HAP-1 (cell line): ENCODE data around the gene SNRNP200.
"Not testable (repeated sequence)": the region's sequence is repeated elsewhere in the genome, so short reads cannot be mapped to it uniquely, and the experiment has no call there.

Source experiments
- DNase-seq, 2 experiments: peaks; one replicate each; pipeline ENCODE4 v3.0.0-alpha.2; 2016 to 2020; ENCODE audit warnings: low spot score in 2 of 2
- H3K27me3 ChIP-seq: fragments of 250-450 bp; sonication (Bioruptor Pico); 2 replicates; pipeline ENCODE4 v1.5.1; 2020; ENCODE audit warnings: low read depth, mild to moderate bottlenecking, moderate library complexity
- H3K36me3 ChIP-seq: fragments of 250-450 bp; sonication (Bioruptor Pico); replicated peaks from 2 replicates; pipeline ENCODE4 v1.5.1; 2020; ENCODE audit warnings: mild to moderate bottlenecking
- H3K4me1 ChIP-seq: fragments of 250-450 bp; sonication (Bioruptor Pico); 2 replicates; pipeline ENCODE4 v1.5.1; 2020; ENCODE audit warnings: mild to moderate bottlenecking
- H3K4me3 ChIP-seq: fragments of 250-450 bp; sonication (Bioruptor Pico); 2 replicates; pipeline ENCODE4 v1.5.1; 2020; ENCODE audit warnings: mild to moderate bottlenecking, moderate library complexity
- H3K9me3 ChIP-seq: fragments of 250-450 bp; sonication (Bioruptor Pico); 2 replicates; pipeline ENCODE4 v1.5.1; 2020; ENCODE audit warnings: mild to moderate bottlenecking, moderate library complexity
- in situ Hi-C: fragments of 300-500 bp; cut with MboI; formaldehyde crosslinking; loops from 3 replicates; pipeline ENCODE4 v1.14.3; 2020; ENCODE audit warnings: low sequenced_read_pairs, inconsistent platforms, mixed read lengths

SNRNP200 gene

DNA sequence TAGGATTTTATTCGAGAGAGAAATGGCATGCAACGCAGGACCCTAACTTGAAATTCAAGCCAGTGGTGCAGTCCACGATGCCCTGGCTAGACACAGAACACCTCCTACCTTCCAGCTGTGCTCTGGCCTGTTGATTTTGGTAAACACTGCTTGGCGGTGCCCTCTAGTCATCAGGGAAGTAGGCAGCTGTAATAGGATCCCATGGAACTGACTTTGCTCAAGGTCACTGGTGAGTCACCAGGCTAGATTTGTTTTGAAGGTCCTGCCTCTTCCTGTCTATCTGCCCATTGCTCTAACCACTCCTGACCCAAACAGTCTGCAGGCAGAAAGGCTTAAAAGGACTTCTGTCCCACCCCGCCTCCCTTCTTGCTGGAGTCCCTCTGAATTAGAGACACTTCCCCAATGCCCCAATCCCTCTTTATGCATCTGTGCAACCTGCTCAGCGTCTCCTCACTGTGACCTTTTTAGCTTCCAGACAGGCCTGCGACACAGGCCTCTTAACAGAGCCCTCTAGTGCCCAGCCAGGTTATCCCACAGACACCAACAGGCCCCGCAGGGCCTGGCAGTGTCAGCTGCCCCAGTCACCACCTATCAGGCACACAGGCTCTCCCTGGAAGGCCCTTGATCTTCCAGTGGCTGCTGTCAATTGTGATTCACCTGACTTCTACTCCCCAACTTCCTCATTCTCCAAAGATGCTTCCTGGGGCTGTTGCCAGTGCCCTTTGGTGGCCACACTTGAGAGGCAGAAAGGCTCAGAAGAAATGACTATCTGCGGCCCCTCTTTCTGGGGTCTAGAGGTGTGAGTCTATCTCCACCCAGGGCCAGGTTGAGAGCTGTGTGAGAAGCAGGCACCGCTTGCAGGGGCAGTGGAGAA, 44.7 kb downstream of the SNRNP200 start:
- H3K27me3 ChIP-seq = no peaks in the 10 kb centered on the region
- in situ Hi-C loops = loop anchor here (5.0 kb wide), 1 partner anchor 58 kb away; no protein-coding TSS in a partner anchor
- H3K36me3 ChIP-seq = peaks cover 25% of the 10 kb centered on the region
- DNase-seq = peak; percentile 15 to 58
- H3K9me3 ChIP-seq = no peaks in the 10 kb centered on the region
- no peak overlapping the region for H3K4me3 ChIP-seq
- H3K4me1 ChIP-seq = peaks cover 12% of the 10 kb centered on the region

GRCh38 chr2:96259497-96259921, 45.8 kb downstream of the SNRNP200 start:
- no peak for DNase-seq
- peaks cover 9% of the 10 kb centered on the region for H3K4me1 ChIP-seq
- peaks cover 31% of the 10 kb centered on the region for H3K36me3 ChIP-seq
- no peak overlapping the region for H3K4me3 ChIP-seq
- H3K27me3 ChIP-seq = no peaks in the 10 kb centered on the region
- in situ Hi-C loops = no loop called here
- H3K9me3 ChIP-seq = no peaks in the 10 kb centered on the region

- Histone ChIP-seq H3K36me3 (peaks cover 26% of the 10 kb centered on the region), H3K9me3 (no peaks in the 10 kb centered on the region), H3K27me3 (no peaks in the 10 kb centered on the region), H3K4me1 (peaks cover 3% of the 10 kb centered on the region), H3K4me3 (no peak overlapping the region)
- in situ Hi-C loops = no loop called here
- DNase-seq = no peak
These were observed 47.0 kb downstream of the SNRNP200 start for GRCh38 chr2:96258166-96259022.

- H3K9me3 ChIP-seq, DNase-seq, H3K4me3 ChIP-seq, H3K4me1 ChIP-seq, H3K27me3 ChIP-seq, in situ Hi-C loops: not testable (repeated sequence)
- H3K36me3 ChIP-seq = peaks cover 30% of the 10 kb centered on the region
These were observed 47.6 kb downstream of the SNRNP200 start for GRCh38 chr2:96257744-96258143.

- Histone ChIP-seq H3K9me3 (no peaks in the 10 kb centered on the region), H3K27me3 (no peaks in the 10 kb centered on the region), H3K4me3 (no peak overlapping the region), H3K36me3 (peaks cover 39% of the 10 kb centered on the region), H3K4me1 (peaks cover 3% of the 10 kb centered on the region)
- no peak for DNase-seq
- in situ Hi-C loops = no loop called here
These were observed 48.7 kb downstream of the SNRNP200 start for GRCh38 chr2:96256611-96257113.

- no peak for DNase-seq
- peaks cover 28% of the 10 kb centered on the region for H3K36me3 ChIP-seq
- H3K4me3 ChIP-seq = no peak overlapping the region
- in situ Hi-C loops = no loop called here
- H3K9me3 ChIP-seq = no peaks in the 10 kb centered on the region
- no peaks in the 10 kb centered on the region for H3K27me3 ChIP-seq
- no peaks in the 10 kb centered on the region for H3K4me1 ChIP-seq
These were observed 50.8 kb downstream of the SNRNP200 start for GRCh38 chr2:96254571-96254970.

DNA sequence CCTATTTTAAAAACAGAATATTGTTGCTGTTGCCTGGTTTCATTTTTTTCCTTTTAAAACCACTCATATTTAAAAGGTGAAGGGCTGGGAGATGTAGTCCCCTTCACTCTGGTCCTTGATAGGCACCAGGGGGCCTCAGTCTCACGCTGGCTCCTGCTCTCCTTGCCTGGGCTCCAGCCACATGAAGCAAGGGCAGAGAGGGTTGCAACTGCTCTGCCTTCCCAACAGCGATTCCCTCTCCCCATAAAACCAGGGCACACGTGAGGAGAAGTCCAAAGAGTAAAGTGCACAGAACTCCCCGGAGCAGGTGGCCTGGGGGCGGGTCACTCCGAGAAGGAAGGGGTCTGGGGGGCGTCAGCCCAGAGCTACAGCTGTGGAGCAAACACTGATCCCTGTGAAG, 52.3 kb downstream of the SNRNP200 start:
- peaks cover 27% of the 10 kb centered on the region for H3K36me3 ChIP-seq
- in situ Hi-C loops = no loop called here

GRCh38 chr2:96252526-96252925, 52.8 kb downstream of the SNRNP200 start:
- DNase-seq = no peak
- Histone ChIP-seq H3K27me3 (no peaks in the 10 kb centered on the region), H3K9me3 (no peaks in the 10 kb centered on the region), H3K4me1 (no peaks in the 10 kb centered on the region), H3K36me3 (peaks cover 27% of the 10 kb centered on the region), H3K4me3 (no peak overlapping the region)
- in situ Hi-C loops = no loop called here

More for the DNA sequence above, 52.3 kb downstream of the SNRNP200 start:
- no peak for DNase-seq
- no peaks in the 10 kb centered on the region for H3K4me1 ChIP-seq
- H3K27me3 ChIP-seq = no peaks in the 10 kb centered on the region
- no peak overlapping the region for H3K4me3 ChIP-seq
- H3K9me3 ChIP-seq = no peaks in the 10 kb centered on the region

- Histone ChIP-seq H3K4me3 (no peak overlapping the region), H3K9me3 (no peaks in the 10 kb centered on the region), H3K36me3 (peaks cover 27% of the 10 kb centered on the region), H3K27me3 (no peaks in the 10 kb centered on the region), H3K4me1 (no peaks in the 10 kb centered on the region)
- in situ Hi-C loops = no loop called here
- DNase-seq = peak in 1 of 2 experiments; percentile 62
These were observed 53.5 kb downstream of the SNRNP200 start for GRCh38 chr2:96251721-96252292.

- Histone ChIP-seq H3K27me3 (no peaks in the 10 kb centered on the region), H3K36me3 (peaks cover 20% of the 10 kb centered on the region)
- in situ Hi-C loops = no loop called here
These were observed 55.2 kb downstream of the SNRNP200 start for GRCh38 chr2:96250188-96250587.

GRCh38 chr2:96249654-96250053, 55.7 kb downstream of the SNRNP200 start:
- Histone ChIP-seq H3K4me3 (no peak overlapping the region), H3K4me1 (no peaks in the 10 kb centered on the region), H3K27me3 (no peaks in the 10 kb centered on the region), H3K9me3 (no peaks in the 10 kb centered on the region), H3K36me3 (peaks cover 18% of the 10 kb centered on the region)
- no peak for DNase-seq
- in situ Hi-C loops = no loop called here

More at GRCh38 chr2:96250188-96250587, 55.2 kb downstream of the SNRNP200 start:
- H3K4me3 ChIP-seq = no peak overlapping the region
- H3K9me3 ChIP-seq = no peaks in the 10 kb centered on the region
- DNase-seq = no peak
- H3K4me1 ChIP-seq = no peaks in the 10 kb centered on the region

DNA sequence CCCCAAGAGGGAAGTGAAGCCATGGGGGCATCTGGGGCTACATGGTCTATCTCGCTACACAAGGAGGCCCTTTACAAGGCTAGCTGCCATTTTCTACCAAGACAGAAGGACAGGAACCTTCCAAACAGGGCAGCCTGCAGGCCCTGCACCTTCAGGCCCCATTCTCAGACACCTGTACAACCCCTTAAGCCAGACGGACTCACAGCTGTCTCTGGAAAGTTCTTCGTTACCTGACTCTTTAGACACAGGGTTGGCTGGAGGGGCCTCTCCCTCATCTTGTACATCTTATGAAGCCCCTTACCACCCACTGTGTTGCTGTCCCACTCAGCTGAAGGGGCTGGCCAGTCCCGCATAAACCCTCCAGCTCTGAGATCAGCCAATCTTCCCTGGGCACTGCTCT, 56.7 kb downstream of the SNRNP200 start:
- Histone ChIP-seq H3K36me3 (peaks cover 18% of the 10 kb centered on the region), H3K27me3 (no peaks in the 10 kb centered on the region)

GRCh38 chr2:96247896-96248295, 57.5 kb downstream of the SNRNP200 start:
- in situ Hi-C loops = no loop called here
- Histone ChIP-seq H3K4me1 (no peaks in the 10 kb centered on the region), H3K9me3 (no peaks in the 10 kb centered on the region), H3K4me3 (no peak overlapping the region), H3K36me3 (peaks cover 13% of the 10 kb centered on the region), H3K27me3 (no peaks in the 10 kb centered on the region)
- DNase-seq = no peak

More for the DNA sequence above, 56.7 kb downstream of the SNRNP200 start:
- in situ Hi-C loops = no loop called here
- no peaks in the 10 kb centered on the region for H3K9me3 ChIP-seq
- no peak overlapping the region for H3K4me3 ChIP-seq
- H3K4me1 ChIP-seq = no peaks in the 10 kb centered on the region
- no peak for DNase-seq
